ENCODE results near the gene ALKBH4.
"Not testable (repeated sequence)": the region's sequence is repeated elsewhere in the genome, so short reads cannot be mapped to it uniquely, and the experiment has no call there.

DNA sequence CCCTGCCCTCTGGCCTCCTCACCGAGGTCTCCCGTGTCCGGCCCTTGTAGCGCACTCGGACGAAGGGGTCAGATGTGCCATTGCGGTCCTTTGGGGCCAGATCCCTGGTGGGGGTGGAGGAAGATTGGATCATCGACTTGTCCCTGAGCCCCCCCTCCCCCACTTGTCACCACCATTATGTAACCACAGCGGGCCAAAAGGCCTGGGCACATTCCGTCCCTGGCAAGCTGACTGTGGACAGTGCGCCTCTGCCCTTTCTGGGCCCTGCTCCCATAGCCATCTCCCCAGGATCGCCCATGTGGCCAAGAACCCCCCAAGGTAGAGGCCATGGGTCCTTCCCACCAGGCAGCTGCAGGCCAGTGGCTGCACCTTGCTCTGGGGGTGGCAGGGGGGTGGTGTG lies 38.5 kb upstream of the ALKBH4 start:
- not testable (repeated sequence) for TF ChIP-seq CTCF, POLR2A (IDR thresholded peaks at IDR 0.05)

Measured in ovary (tissue), 3 donors.